ENCODE data around the gene MRPS18A. TPM values are rescaled to one million over a fixed set of nuclear protein-coding genes. Genes with fewer than 3 reads are reported as not detected.

MRPS18A gene
- total RNA-seq, 1 experiment from 2014 or later: 57.6 TPM

DNA sequence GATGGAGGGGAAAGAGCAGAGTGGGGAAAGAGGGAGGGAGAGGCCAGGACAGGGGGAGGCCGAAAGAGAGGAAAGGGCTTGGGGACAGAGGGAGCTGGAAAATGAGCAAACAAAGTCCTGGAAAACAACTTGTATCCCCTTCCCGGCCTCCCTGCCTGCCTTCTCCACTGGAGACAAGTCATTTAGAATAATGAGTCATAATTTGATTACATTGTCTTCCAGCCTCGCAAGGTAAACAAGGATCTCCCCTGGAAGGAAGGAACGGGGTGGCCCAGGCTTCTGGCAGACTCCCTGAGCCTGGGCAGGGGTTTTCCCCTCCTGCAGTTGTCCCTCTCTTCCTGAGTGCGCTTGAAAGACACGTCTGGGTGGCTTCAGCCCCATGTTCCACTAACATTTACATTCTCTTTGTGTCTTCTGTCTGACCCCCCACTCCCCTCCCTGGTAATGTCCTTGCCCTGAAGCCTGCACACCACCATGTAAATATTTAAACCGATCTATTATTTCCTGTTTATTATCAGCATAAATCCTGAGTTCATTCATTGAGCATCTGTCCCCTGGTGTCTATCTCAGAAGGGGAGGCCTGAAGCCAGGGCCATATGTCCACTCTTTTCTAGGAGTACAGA lies 12.1 kb upstream of the MRPS18A start:
- H3K4me3 ChIP-seq: no peak overlapping the region
- no peak overlapping the region for H3K27ac ChIP-seq
- no peaks in the 10 kb centered on the region for H3K9me3 ChIP-seq (replicated peaks)
- peaks cover 48% of the 10 kb centered on the region for H3K4me1 ChIP-seq (replicated peaks)
- DNase-seq (ENCODE audit: low read depth in 1 of 2, low spot score in 2 of 2): peak; percentile 93 to 94
- H3K27me3 ChIP-seq (replicated peaks): no peaks in the 10 kb centered on the region
- H3K36me3 ChIP-seq: no peaks in the 10 kb centered on the region

DNA sequence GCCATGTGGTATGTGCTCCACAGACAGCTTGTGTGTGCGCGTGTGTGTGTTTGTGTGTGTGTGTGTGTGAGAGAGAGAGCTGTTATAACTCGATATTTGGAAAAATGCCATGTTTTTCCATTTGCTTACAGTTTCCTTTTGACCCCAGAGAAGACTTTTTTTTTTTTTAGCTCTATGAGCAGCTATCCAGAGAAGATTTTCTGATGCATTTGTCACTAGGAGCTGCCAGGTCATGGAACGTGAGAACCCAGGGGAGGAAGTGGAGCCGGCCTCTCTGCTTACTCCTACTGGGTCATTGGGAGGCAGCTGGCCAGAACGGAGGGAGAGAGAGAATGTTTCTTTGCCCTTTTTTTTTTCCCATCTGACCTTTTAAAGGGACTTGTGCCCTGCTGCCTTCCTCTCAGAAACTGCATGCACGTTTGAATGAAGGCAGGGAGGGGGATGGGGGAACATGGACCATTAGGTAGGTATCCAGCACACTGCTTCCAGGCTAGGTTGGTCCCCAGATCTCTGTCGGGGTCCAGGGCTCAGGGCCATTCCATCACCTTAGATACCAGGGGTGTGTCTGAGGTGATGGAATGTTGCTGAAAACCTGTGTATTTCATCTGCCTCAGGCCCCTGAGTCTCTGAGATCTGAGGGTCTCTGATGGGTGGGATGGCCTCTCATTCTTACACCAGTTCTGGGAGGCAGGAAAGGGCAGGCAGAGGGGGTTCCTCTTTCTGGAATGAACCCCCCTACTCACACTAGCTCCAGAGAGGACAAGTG lies 11.2 kb upstream of the MRPS18A start:
- no peaks in the 10 kb centered on the region for H3K27me3 ChIP-seq (replicated peaks)
- no peaks in the 10 kb centered on the region for H3K36me3 ChIP-seq
- H3K4me3 ChIP-seq: no peak overlapping the region
- no peak for DNase-seq (ENCODE audit: low read depth in 1 of 2, low spot score in 2 of 2)
- H3K9me3 ChIP-seq (replicated peaks): no peaks in the 10 kb centered on the region
- H3K4me1 ChIP-seq (replicated peaks): peaks cover 44% of the 10 kb centered on the region
- H3K27ac ChIP-seq: no peak overlapping the region

DNA sequence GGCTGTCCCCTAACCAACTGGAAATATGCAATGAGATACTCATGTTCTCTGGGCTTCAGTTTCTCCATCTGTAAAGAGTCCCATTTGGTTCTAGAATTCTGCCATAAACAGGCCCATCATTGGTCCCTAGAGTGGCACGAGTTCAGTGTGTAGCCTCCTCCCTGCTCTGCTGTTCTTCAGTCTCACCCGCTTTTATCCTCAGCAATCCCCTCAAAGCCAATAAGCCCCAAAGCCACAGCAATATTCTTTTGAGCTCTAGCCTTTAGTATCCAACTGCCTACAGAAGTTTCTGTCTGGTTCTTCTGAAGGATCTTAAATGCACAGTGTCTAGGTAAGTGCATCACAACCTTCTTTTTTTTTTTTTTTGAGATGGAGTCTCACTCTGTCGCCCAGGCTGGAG lies 9.8 kb upstream of the MRPS18A start:
- Histone ChIP-seq H3K27ac (no peak overlapping the region), H3K4me1 (replicated peaks) (peaks cover 32% of the 10 kb centered on the region), H3K36me3 (no peaks in the 10 kb centered on the region), H3K27me3 (replicated peaks) (no peaks in the 10 kb centered on the region), H3K9me3 (replicated peaks) (no peaks in the 10 kb centered on the region), H3K4me3 (no peak overlapping the region)
- DNase-seq (ENCODE audit: low read depth in 1 of 2, low spot score in 2 of 2): no peak

DNA sequence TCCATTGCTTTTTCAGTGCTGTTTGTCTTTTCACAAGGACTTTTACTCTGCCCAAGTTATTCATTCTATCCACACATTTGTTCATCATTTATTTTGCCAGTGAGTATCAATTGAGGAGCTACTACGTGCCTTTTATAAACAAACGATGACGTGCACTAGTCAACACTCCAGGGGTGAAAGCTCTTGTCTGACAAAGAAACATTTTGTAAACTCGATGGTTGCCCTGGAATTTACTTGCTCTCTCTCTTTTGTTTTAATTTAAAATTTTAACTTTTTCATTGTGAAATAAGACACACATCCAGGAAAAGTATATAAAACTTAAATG lies 8.3 kb upstream of the MRPS18A start:
- DNase-seq (ENCODE audit: low read depth in 1 of 2, low spot score in 2 of 2): no peak
- H3K27ac ChIP-seq: no peak overlapping the region
- peaks cover 27% of the 10 kb centered on the region for H3K4me1 ChIP-seq (replicated peaks)
- H3K9me3 ChIP-seq (replicated peaks): no peaks in the 10 kb centered on the region
- H3K4me3 ChIP-seq: no peak overlapping the region
- no peaks in the 10 kb centered on the region for H3K36me3 ChIP-seq
- no peaks in the 10 kb centered on the region for H3K27me3 ChIP-seq (replicated peaks)

DNA sequence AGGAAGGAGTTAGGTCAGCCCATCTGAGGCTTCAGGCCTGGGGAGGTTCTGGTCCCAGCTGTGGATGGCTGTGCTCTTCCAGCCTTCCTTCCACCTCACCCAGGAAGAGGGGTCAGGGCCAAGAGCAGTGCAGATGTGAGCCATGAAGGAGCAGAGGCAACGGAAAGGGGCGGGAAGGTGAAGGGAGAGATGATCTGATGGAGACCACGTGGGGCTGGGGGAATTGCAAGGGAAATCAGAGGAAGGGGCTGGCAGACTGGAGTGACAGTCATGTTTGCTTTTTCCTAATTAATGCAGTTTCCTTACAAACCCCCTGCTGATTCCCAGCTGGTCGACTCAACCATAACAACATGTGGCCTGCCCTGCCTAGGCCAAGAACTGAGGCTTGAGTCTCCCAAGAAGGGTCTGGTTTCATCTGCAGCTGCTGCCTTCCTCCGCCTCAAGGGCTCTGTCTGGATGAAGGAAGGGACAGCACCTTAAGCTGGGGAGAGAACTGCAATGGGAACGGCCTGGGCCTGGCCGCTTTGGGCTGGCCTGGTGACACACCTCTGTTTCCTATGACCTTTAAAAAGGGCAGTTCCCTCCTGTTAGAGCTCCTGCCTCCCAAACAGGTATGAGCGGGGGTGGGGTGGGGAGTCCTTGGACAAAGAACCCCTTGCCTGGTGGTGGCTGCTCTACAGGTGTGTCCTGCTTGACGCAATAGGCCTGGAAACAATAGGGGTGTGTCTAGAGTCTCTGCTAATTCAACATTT lies 7.8 kb upstream of the MRPS18A start:
- no peaks in the 10 kb centered on the region for H3K27me3 ChIP-seq (replicated peaks)
- no peaks in the 10 kb centered on the region for H3K9me3 ChIP-seq (replicated peaks)
- H3K4me3 ChIP-seq: no peak overlapping the region
- H3K36me3 ChIP-seq: no peaks in the 10 kb centered on the region
- no peak for DNase-seq (ENCODE audit: low read depth in 1 of 2, low spot score in 2 of 2)
- H3K4me1 ChIP-seq (replicated peaks): peaks cover 26% of the 10 kb centered on the region
- no peak overlapping the region for H3K27ac ChIP-seq

DNA sequence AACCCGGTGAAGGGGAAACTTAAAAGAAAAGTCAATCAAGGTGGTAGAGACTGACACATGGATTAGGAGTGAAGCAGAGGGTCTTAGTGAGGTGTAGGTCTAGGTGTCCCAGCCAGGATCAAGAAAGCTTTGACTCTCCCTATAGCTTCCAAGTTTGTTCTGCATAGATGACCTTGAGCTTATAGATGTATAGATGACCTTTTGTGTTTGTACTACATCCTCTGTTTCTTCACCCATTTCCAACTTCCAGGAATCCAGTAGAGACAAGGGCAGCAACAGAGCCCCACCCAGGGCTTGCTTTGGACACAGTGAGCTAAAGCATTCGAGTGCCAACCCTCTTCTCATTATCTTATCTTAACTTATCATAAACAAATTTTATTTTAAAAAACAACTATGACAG lies 1.8 kb upstream of the MRPS18A start:
- no peak for DNase-seq (ENCODE audit: low read depth in 1 of 2, low spot score in 2 of 2)
- H3K9me3 ChIP-seq (replicated peaks): no peaks in the 10 kb centered on the region
- no peak overlapping the region for H3K27ac ChIP-seq
- H3K4me1 ChIP-seq (replicated peaks): peaks cover 13% of the 10 kb centered on the region
- H3K27me3 ChIP-seq (replicated peaks): no peaks in the 10 kb centered on the region; the same call in 1 of the 2 replicates
- 0 out of 2 replicates have a peak, but pooled peaks cover 8% of the 10 kb centered on the region for H3K36me3 ChIP-seq
- H3K4me3 ChIP-seq: no peak overlapping the region

DNA sequence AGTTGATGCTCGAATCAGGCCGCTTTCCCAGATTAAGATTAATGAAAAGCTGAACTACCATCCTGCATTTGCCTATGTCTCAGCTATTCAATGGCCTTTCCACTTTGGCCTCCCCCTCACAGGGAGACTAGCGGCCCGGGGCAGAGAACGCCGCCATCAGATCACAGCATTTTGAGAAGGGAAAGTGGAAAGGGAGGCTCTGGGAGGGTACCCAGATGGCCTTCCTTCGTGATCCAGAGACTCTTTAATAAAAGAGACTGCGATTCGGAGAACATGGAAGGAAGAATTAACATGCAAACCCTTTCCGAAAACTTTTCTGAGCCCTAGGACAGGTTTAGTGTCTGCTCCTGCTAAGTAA lies 533 bp downstream of the MRPS18A start:
- Histone ChIP-seq H3K27me3 (replicated peaks) (no peaks in the 10 kb centered on the region; the same call in 1 of the 2 replicates), H3K4me3 (peak overlapping the region; percentile 59), H3K4me1 (replicated peaks) (peaks cover 18% of the 10 kb centered on the region), H3K9me3 (replicated peaks) (no peaks in the 10 kb centered on the region), H3K36me3 (peaks cover 19% of the 10 kb centered on the region), H3K27ac (peak overlapping the region; percentile 35)
- no peak for DNase-seq (ENCODE audit: low read depth in 1 of 2, low spot score in 2 of 2)

DNA sequence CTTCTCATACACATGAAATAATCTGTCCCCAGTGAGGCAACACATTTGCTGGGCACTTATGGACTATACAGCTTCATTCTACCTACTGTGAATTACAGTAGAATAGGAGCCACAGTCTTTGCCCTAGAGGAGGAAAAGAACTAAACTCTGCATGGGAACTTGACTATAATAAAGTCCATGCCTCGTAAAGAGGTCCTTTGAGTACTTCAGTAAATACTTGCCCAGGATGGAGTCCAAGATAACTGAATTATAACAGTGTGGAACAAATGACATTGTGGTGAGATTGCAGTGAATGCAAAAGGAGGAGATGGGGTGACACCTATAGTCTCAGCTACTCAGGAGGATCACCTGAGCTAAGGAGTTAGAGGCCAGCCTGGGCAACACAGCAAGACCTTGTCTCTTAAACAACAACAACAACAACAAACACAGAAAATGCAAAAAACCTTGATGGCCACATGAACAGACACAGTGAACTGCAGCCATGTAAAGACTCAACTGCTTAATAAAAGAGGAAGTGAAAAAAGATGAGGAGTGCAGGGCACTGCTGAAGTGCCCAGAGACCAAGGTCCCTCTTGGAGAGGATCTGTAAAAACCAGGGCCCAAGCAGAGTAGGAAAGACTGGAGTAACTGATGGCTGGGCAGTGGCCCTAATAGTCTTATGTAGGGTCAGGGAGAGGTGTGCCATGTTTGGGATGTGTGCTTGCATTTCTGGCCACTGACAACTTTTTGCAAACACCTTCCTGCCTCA lies 3.7 kb downstream of the MRPS18A start:
- no peak for DNase-seq (ENCODE audit: low read depth in 1 of 2, low spot score in 2 of 2)
- Histone ChIP-seq H3K36me3 (peaks cover 47% of the 10 kb centered on the region), H3K9me3 (replicated peaks) (no peaks in the 10 kb centered on the region), H3K27me3 (replicated peaks) (no peaks in the 10 kb centered on the region), H3K27ac (no peak overlapping the region), H3K4me1 (replicated peaks) (peaks cover 18% of the 10 kb centered on the region), H3K4me3 (no peak overlapping the region)

DNA sequence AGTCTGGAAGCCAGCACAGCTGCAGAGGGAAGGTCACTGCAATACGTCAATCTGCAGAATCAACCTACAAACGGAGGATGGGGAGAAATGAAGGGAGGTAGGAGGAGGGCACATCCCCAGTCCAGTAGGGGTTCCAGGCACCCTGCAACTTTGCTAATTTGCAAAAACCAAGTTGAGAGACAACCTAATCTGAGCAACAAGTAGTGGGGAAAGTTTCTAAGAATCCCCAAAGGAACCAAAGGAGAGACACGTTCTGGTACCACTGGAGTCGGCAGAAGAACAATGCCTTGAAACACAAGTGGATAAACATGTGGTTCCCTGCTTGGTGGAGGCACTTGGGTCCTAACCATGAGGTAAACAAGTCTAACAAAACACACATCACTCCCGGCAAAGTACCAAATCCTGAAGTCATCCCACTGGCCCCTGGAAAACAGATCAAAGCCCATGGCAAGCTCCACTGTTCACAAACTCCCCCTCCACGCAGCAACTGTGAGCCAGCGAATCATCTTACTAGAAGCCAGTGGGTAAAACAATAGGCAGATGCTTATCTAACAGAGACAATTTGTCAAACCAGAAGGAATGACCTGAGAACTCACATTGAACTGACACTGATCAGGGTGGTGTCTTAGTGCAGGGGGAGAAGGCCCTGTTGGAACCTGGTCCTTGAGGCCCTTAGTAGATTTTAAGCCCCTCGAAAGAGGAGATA lies 4.7 kb downstream of the MRPS18A start:
- peaks cover 57% of the 10 kb centered on the region for H3K36me3 ChIP-seq
- peaks cover 13% of the 10 kb centered on the region for H3K4me1 ChIP-seq (replicated peaks)
- H3K27me3 ChIP-seq (replicated peaks): no peaks in the 10 kb centered on the region
- H3K9me3 ChIP-seq (replicated peaks): no peaks in the 10 kb centered on the region
- no peak for DNase-seq (ENCODE audit: low read depth in 1 of 2, low spot score in 2 of 2)
- no peak overlapping the region for H3K4me3 ChIP-seq
- H3K27ac ChIP-seq: no peak overlapping the region

DNA sequence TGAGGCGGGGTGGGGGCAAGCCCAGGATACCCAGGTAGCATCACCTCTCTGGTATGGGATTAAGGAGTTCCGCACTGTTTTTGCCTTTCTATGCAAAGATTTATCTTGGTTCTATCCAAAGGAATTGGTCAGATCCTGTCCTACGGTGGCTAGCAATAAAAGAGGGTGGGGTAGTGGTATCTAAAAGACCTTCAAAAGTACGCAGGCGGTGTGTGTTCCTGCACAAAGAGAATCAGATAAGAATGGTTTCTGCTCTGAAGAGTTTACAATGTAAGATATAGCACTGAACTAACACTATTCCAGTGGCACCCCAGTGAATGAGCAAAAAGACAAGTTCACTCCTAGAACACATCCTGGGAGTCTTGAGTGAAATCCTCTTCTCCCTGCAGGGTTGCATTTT lies 6.3 kb downstream of the MRPS18A start:
- peaks cover 71% of the 10 kb centered on the region for H3K36me3 ChIP-seq
- H3K4me3 ChIP-seq: no peak overlapping the region
- no peak overlapping the region for H3K27ac ChIP-seq
- H3K27me3 ChIP-seq (replicated peaks): no peaks in the 10 kb centered on the region
- no peaks in the 10 kb centered on the region for H3K9me3 ChIP-seq (replicated peaks)
- peaks cover 7% of the 10 kb centered on the region for H3K4me1 ChIP-seq (replicated peaks)
- DNase-seq (ENCODE audit: low read depth in 1 of 2, low spot score in 2 of 2): no peak

DNA sequence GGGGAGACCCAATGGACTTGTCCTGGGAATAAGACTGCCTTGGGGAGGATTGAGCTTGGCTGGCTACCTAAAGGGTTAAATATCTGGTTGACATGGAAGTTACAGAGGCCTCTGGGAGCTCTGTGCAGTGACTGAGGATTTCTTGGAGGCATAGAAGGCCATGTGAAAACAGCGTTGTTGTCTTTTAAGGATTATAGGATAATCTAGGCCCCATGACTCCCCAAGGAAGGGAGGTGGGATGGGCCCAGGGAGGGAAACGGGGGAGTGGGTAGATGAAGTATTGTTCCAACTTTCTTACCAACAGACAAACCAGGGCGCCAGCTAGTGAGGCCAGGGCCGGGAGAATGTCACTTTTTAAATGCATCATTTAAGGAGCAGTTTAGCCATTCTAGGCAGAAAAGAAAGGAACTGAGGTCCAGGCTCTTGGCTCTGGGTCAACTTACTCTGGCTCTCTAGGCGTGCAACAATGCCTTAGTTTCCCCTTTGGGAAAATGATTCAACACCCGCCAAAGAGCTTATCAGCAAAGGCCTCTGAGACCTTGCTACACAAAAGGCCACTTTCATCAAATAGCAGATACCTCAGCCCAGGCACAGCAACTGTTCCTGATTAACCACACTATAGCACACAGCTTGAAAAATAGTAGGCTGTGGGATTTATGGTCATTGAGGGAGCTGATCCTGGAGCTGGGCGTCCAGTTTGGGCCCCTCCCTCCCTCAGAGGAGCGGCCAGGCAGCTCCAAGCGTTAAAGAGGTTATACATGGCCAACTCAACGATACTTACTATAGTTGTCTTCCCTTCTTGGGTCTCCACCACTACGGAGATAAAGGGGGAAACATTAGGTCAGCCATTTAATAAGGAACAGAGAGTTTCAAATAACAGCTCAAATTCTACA lies 7.0 kb downstream of the MRPS18A start:
- H3K27ac ChIP-seq: no peak overlapping the region
- H3K9me3 ChIP-seq (replicated peaks): no peaks in the 10 kb centered on the region
- peaks cover 75% of the 10 kb centered on the region for H3K36me3 ChIP-seq
- no peaks in the 10 kb centered on the region for H3K27me3 ChIP-seq (replicated peaks)
- no peak for DNase-seq (ENCODE audit: low read depth in 1 of 2, low spot score in 2 of 2)
- no peak overlapping the region for H3K4me3 ChIP-seq
- peaks cover 5% of the 10 kb centered on the region; the same call in 1 of the 2 replicates for H3K4me1 ChIP-seq (replicated peaks)

DNA sequence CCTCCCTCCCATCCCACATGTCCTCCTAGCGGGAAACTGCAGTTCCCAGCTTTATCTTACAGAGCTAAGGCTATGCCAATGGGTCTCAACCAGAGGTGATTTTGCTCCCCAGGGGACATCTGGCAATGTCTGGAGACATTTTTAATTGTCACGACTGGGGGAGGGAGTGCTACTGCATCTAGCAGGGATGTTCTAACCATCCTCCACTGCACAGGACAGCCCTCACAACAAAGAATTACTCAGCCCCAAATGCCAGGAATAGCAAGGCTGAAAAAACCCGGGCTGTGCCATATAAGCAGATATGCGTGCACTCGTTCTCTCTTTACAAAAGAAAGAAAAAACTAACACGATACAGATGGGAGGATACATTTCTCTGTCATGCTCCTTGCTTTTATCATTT lies 8.5 kb downstream of the MRPS18A start:
- no peak overlapping the region for H3K27ac ChIP-seq
- H3K9me3 ChIP-seq (replicated peaks): no peaks in the 10 kb centered on the region
- H3K4me1 ChIP-seq (replicated peaks): peaks cover 5% of the 10 kb centered on the region; the same call in 1 of the 2 replicates
- DNase-seq (ENCODE audit: low read depth in 1 of 2, low spot score in 2 of 2): no peak
- H3K36me3 ChIP-seq: peaks cover 84% of the 10 kb centered on the region
- H3K27me3 ChIP-seq (replicated peaks): no peaks in the 10 kb centered on the region
- no peak overlapping the region for H3K4me3 ChIP-seq

Data from SJSA1 (cell line).